Measurements from ENCODE around the gene YJU2. TPM values are rescaled to one million over a fixed set of nuclear protein-coding genes. Genes with fewer than 3 reads are reported as not detected.

The YJU2 gene
- total and polyA plus RNA-seq, 2 of the 8 experiments (the other 6 are each of a cell fraction or from before 2014, with no cell fraction given): 26.8 to 27.7 TPM

DNA sequence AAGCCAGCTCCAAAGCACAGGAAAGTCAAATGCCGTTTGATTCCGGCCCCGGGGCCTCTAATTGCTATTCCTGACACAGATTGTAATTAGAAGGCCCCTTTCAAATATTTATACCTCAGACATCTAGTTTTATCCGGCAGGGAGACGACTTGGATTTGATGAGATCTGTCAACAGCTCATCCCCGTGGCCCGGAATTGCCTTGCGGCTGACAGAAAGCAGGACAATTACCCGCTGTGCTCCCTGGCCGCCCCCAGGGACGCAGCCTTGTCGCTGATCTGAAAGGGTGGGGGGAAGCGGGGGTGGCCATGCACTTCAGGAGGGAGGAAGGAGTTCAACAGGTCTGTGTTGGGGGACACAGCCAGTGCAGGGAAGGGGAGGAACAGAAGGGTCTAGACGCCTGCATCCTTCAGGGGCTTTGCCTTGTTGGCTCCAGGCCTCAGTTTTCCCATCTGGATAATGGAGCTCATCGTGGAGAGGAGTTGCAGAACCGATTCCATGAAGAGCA is 30.4 kb downstream of the YJU2 start:
- CTCF ChIA-PET (ENCODE audit: partially characterized antibody): interaction anchor here (1.2 to 14.6 kb wide), 6 partner anchors 9 to 68 kb away, joined by 3 to 311 read pairs (median 5); partner anchors contain the start of genes MPND and STAP2
- no peak for FAIRE-seq

More for the DNA sequence above, 30.4 kb downstream of the YJU2 start:
- Histone ChIP-seq H2AFZ (ENCODE audit: low read length) (no peak overlapping the region), H3K14ac (ENCODE audit: insufficient read length) (no peak overlapping the region), H2AK5ac (ENCODE audit: low read depth, low read length) (no peak overlapping the region), H3K4me3 (ENCODE audit: extremely low read depth in 1 of 4, insufficient read depth in 2 of 4, low read depth in 3 of 4, low read length in 4 of 4) (no peak overlapping the region), H3K9ac (replicated peaks in 1 of 4; ENCODE audit: extremely low read depth in 1 of 4, low read depth in 3 of 4, low read length in 3 of 4) (no peak overlapping the region), H3K23me2 (ENCODE audit: low read depth, low read length) (peaks cover 9% of the 10 kb centered on the region; the same call in 1 of the 2 replicates), H2BK15ac (ENCODE audit: low read length) (no peak overlapping the region), H3K56ac (replicated peaks; ENCODE audit: insufficient read length, low read depth, low read length) (no peak overlapping the region), H2BK120ac (replicated peaks; ENCODE audit: low read depth, low read length) (no peak overlapping the region), H3K18ac (ENCODE audit: extremely low read depth, low read length) (no peak overlapping the region), H4K91ac (replicated peaks; ENCODE audit: insufficient read length, low read length) (no peak overlapping the region), H3K36me3 (ENCODE audit: control insufficient read depth in 2 of 4, insufficient read depth in 4 of 4, low read length in 3 of 4) (no peaks in the 10 kb centered on the region), H4K5ac (ENCODE audit: insufficient read length, low read depth, low read length) (no peak overlapping the region), H3K4me2 (ENCODE audit: insufficient read depth in 1 of 2, low read depth in 2 of 2, low read length in 2 of 2) (no peak overlapping the region; a peak in 1 of 4 replicates), H3K4ac (replicated peaks; ENCODE audit: insufficient read length, low read depth, low read length) (no peak overlapping the region), H4K20me1 (replicated peaks in 1 of 2; ENCODE audit: control insufficient read depth in 1 of 2, insufficient read depth in 2 of 2, low read length in 2 of 2) (peaks cover 0 to 2% of the 10 kb centered on the region in 2 experiments), H3K4me1 (replicated peaks in 1 of 4; ENCODE audit: control insufficient read depth in 3 of 4, insufficient read depth in 4 of 4, low read length in 3 of 4) (no peaks in the 10 kb centered on the region; a peak in 4 of 7 replicates), H4K8ac (ENCODE audit: extremely low read depth, insufficient read depth, low read length) (no peak overlapping the region), H3K23ac (ENCODE audit: insufficient read length) (no peak overlapping the region), H3K79me1 (ENCODE audit: low read depth, low read length) (no peaks in the 10 kb centered on the region), H3K27ac (ENCODE audit: low read depth, low read length) (no peak overlapping the region), H2BK12ac (ENCODE audit: low read depth, low read length) (no peak overlapping the region), H2BK5ac (ENCODE audit: low read depth, low read length) (no peak overlapping the region), H3K9me3 (ENCODE audit: insufficient read depth in 2 of 2, low read depth in 1 of 2, low read length in 1 of 2) (no peaks in the 10 kb centered on the region), H3K79me2 (ENCODE audit: control insufficient read depth in 1 of 2, insufficient read depth in 2 of 2, low read length in 2 of 2) (no peaks in the 10 kb centered on the region), H3K27me3 (replicated peaks in 1 of 4; ENCODE audit: control insufficient read depth in 3 of 4, extremely low read depth in 1 of 4, insufficient read depth in 3 of 4, low read length in 3 of 4) (peaks cover 9 to 32% (median 29%) of the 10 kb centered on the region in 4 experiments), H2BK20ac (ENCODE audit: low read length) (no peak overlapping the region)
- POLR2A ChIA-PET (ENCODE audit: partially characterized antibody): interaction anchor here (0.6 to 4.0 kb wide), 6 partner anchors 11 to 158 kb away, joined by 3 to 19 read pairs (median 4); partner anchors contain the start of genes MPND and YJU2
- WGBS, 2 experiments (ENCODE audit: extremely low coverage in 1 of 2, insufficient coverage in 1 of 2, insufficient read length in 1 of 2, insufficient replicate concordance in 2 of 2, low coverage in 1 of 2, low lambda C conversion rate in 2 of 2, missing lambda C conversion rate in 1 of 2): 67% methylated on average over 16 of the region's 16 CpGs; no CpG with 5 or more reads in 1 of the 2 experiments
- no peak for DNase-seq (ENCODE audit: low read depth in 1 of 2, low spot score in 2 of 2)
